Spinal cord (tissue), 10 donors: ENCODE measurements around the gene SEC61B. TPM values are rescaled to one million over a fixed set of nuclear protein-coding genes. Genes with fewer than 3 reads are reported as not detected.
A peak's percentile ranks its signal among the peaks of the same experiment; 100 is the strongest.

ENCODE experiments used
- DNase-seq, 6 donors: peaks; one replicate each; pipeline versions ENCODE4 v3.0.0 to v3.0.0-alpha.2; 2013 to 2015; ENCODE audit warnings: low spot score in 6 of 6, low read depth in 4 of 6
- H3K27ac ChIP-seq: one replicate; pipeline ENCODE4 v1.5.1; 2013; ENCODE audit warnings: low read depth, low read length, control low read depth
- H3K27me3 ChIP-seq: one replicate; pipeline ENCODE4 v1.6.1; 2013; ENCODE audit warnings: low read length; ENCODE audit not compliant: control insufficient read depth, insufficient read depth
- H3K36me3 ChIP-seq: one replicate; pipeline ENCODE4 v1.6.1; 2013; ENCODE audit warnings: low read length; ENCODE audit not compliant: control insufficient read depth, insufficient read depth
- H3K4me1 ChIP-seq: one replicate; pipeline ENCODE4 v1.6.1; 2013; ENCODE audit warnings: low read length; ENCODE audit not compliant: control insufficient read depth, insufficient read depth
- H3K4me3 ChIP-seq: one replicate; pipeline ENCODE4 v1.5.1; 2013; ENCODE audit warnings: low read depth, low read length, control low read depth
- H3K9me3 ChIP-seq: one replicate; pipeline ENCODE4 v1.6.1; 2013; ENCODE audit warnings: low read length; ENCODE audit not compliant: control insufficient read depth, insufficient read depth
- WGBS: methylation state at CpG from one replicate; pipeline ENCODE4 v1.1.5; 2013; ENCODE audit warnings: missing lambda C conversion rate; ENCODE audit not compliant: insufficient coverage; 5-methylcytosine and 5-hydroxymethylcytosine counted together
- polyA plus RNA-seq, 2 donors: library from polyadenylated mRNA; unstranded; fragments of 120-200 nt; gene quantifications; one replicate each; pipeline ENCODE4 v1.2.1, GENCODE V29; 2013; ENCODE audit not compliant: insufficient read length in 2 of 2
- total RNA-seq, 2 donors: library from RNA; depleted of rRNA in 1 of 2; stranded (reverse); fragments of 120-200 nt in 1 of 2; fragments of >200 nt in 1 of 2; gene quantifications; one replicate each; pipeline versions ENCODE4 v1.2.3 to v1.2.4, GENCODE V29; 2013 to 2014
- donor health status: healthy.

The SEC61B gene
- total and polyA plus RNA-seq, 4 donors = 39.6 to 168 (median 129) TPM

DNA sequence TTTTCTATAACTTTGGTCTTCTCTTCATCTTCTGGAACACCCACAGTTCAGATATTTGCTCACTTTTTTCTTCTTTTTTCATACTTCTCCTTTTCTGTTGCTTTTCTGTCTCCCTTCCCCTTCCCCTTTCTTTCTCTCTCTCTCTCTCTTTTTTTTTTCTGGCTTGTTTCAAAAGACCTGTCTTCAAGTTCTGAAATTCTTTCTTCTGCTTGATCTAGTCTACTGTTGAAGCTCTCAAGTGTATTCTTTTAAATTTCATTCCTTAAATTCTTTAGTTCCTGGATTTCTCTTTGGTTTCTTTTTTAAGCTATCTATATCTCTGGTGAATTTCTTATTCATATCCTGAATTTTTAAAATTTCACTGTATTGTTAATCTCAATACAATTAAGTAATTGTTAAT is 11.5 kb upstream of the SEC61B start:
- H3K9me3 ChIP-seq = peaks cover 3% of the 10 kb centered on the region
- DNase-seq = no peak
- H3K27ac ChIP-seq = no peak overlapping the region
- no peaks in the 10 kb centered on the region for H3K4me1 ChIP-seq
- peaks cover 4% of the 10 kb centered on the region for H3K36me3 ChIP-seq
- H3K27me3 ChIP-seq = no peaks in the 10 kb centered on the region
- H3K4me3 ChIP-seq = no peak overlapping the region

DNA sequence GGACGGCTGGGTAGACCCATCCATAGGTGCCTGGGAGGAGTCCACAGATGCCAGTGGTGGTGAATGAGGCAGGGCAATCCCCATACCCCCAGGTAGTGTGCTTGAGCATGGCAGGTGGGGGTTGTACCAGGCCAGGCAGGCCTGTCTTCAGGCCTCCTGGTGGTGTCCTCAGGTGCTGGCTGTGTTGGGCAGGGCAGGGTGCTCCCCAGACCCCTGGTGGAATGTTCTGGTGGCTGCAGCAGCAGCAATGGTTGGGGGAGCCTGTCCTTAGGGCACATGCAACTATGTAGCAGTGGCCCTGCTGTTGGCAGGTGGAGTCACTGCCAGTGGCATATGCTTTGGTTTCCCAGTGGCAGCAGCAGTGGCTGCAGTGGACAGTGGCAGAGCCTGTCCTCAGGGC is 10.3 kb upstream of the SEC61B start:
- WGBS = 90% methylated on average over 1 of the region's 1 CpG
- H3K4me1 ChIP-seq = no peaks in the 10 kb centered on the region
- no peaks in the 10 kb centered on the region for H3K27me3 ChIP-seq
- peaks cover 3% of the 10 kb centered on the region for H3K9me3 ChIP-seq
- H3K36me3 ChIP-seq = peaks cover 4% of the 10 kb centered on the region
- no peak overlapping the region for H3K4me3 ChIP-seq
- no peak for DNase-seq
- no peak overlapping the region for H3K27ac ChIP-seq

DNA sequence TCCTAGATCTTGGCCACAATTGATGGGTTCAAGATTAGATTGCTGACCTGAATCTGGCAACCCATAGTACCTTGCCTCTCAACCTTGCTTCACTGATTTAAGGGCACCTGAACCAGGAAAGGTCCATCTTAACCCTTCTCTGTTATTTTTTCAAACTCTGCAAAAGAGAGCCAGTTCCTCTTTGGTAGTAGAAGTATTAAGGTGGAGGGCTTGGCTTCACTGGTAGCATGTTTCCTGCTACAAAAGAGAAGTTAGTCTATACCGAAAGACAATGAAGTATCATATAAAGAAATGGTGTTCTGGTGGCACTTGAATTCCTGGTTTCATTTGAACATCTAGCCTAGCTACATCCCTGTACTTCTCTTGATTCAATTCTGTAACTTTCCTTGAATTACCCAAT is 8.9 kb upstream of the SEC61B start:
- Histone ChIP-seq H3K27me3 (no peaks in the 10 kb centered on the region), H3K9me3 (peaks cover 3% of the 10 kb centered on the region), H3K36me3 (peaks cover 7% of the 10 kb centered on the region), H3K4me1 (no peaks in the 10 kb centered on the region), H3K27ac (no peak overlapping the region), H3K4me3 (no peak overlapping the region)
- WGBS = no CpG with 5 or more reads among the region's 1 CpG
- no peak for DNase-seq

DNA sequence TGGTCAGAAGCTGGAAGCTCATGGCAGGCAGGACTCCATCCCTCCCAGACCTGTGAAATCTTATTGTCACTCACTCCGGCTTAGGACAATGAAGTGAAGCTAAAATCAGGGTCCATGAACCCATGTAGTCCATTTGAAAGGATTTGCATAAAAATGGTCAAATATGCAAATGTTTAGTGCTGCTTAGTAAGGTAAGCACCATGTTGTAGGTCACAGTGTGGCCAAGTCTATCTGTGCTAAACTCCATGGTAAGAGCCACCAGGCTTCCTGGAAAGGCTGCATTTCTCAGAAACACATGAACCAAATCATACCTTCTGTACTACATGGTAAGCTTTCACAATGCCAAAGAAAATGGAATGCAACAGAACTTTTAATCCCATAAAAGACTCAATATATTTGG is 6.0 kb upstream of the SEC61B start:
- Histone ChIP-seq H3K4me3 (no peak overlapping the region), H3K9me3 (peaks cover 3% of the 10 kb centered on the region), H3K27me3 (no peaks in the 10 kb centered on the region), H3K4me1 (peaks cover 6% of the 10 kb centered on the region), H3K27ac (no peak overlapping the region), H3K36me3 (peaks cover 7% of the 10 kb centered on the region)
- WGBS = 100% methylated on average over 1 of the region's 1 CpG
- DNase-seq = no peak

DNA sequence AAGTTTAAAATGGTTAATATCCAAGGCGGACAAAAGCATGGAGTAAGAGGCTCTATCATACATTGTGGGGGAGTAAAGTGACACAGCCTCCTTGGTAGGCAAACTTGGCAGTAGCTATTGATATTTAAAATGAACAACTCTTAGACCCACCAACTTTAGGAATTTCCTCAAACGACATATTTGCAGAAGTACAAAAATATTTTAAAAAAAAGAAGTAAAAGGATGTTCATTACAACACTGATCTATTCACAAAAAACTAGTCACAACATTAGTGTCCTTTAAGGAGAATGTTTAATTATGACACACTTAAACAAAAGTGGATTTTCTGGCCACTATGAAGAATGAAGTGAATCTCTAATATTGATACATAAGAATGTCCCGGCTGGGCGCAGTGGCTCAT is 2.1 kb upstream of the SEC61B start:
- peaks cover 11% of the 10 kb centered on the region for H3K4me1 ChIP-seq
- H3K27ac ChIP-seq = no peak overlapping the region
- H3K36me3 ChIP-seq = peaks cover 3% of the 10 kb centered on the region
- no peaks in the 10 kb centered on the region for H3K9me3 ChIP-seq
- no CpG with 5 or more reads among the region's 4 CpGs for WGBS
- no peak overlapping the region for H3K4me3 ChIP-seq
- no peaks in the 10 kb centered on the region for H3K27me3 ChIP-seq
- no peak for DNase-seq

DNA sequence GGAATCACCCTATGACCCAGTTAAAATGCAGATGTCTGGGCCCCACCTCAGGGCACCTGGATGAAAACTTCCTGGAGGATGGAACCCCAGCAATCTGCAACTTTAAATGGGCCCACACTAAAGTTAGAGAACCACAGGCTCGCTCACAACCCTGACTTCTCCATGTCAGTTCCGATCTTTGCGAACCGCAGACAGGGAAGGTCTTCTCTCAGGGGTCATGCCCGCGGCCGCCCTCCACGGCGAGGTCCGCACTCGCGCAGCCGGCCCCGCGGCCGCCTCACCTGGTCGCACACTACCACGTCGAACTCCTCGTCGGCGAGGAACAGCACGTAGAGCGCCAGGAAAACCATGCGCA is 839 bp upstream of the SEC61B start:
- peaks cover 11% of the 10 kb centered on the region for H3K4me1 ChIP-seq
- H3K36me3 ChIP-seq = peaks cover 3% of the 10 kb centered on the region
- no peaks in the 10 kb centered on the region for H3K27me3 ChIP-seq
- no peaks in the 10 kb centered on the region for H3K9me3 ChIP-seq
- peak overlapping the region; percentile 98 for H3K27ac ChIP-seq
- peak overlapping the region; percentile 88 for H3K4me3 ChIP-seq
- 0% methylated on average over 25 of the region's 25 CpGs for WGBS
- DNase-seq = no peak

DNA sequence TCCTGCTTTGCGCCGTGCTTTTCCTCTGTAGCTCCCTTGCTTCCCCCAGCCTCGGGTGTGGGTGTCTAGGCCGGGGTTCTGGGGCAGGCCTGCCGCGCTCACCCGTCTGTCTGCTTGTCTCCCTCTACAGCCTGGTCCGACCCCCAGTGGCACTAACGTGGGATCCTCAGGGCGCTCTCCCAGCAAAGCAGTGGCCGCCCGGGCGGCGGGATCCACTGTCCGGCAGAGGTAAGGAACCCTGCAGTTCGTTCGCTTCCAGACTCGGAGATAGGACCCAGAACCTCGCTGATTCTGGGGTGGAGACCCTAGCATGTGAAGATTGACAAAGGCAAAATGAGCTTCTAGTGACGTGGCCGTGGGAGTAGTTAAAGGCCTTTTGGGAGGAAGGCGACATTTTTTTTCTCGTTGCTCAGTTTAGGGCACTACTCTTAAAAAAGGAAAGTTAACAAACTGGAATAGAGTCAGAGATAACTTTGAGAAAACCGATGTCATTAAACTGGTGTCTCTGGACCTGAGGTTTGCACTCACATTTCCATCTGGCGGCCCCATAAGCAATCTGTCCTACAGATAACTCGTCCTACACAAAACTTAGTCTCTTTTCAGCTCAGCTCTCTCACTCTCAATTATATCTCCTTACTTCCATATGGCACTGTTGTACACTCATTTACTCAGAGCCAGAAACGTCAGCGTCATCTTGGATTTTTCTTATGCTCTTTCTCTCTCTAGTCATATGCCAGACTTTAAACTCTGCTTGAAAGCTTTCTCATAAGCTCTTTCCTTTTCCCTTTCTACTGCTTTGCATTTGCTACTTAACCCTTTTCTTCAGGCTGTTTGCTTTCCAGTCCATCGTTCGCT is 561 bp downstream of the SEC61B start:
- Histone ChIP-seq H3K4me3 (peak overlapping the region; percentile 88), H3K36me3 (peaks cover 4% of the 10 kb centered on the region), H3K4me1 (peaks cover 11% of the 10 kb centered on the region), H3K27me3 (no peaks in the 10 kb centered on the region), H3K9me3 (no peaks in the 10 kb centered on the region), H3K27ac (peak overlapping the region; percentile 98)
- peak in 2 of 6 donors; percentile 7 to 82 for DNase-seq
- WGBS = 10% methylated on average over 30 of the region's 30 CpGs

DNA sequence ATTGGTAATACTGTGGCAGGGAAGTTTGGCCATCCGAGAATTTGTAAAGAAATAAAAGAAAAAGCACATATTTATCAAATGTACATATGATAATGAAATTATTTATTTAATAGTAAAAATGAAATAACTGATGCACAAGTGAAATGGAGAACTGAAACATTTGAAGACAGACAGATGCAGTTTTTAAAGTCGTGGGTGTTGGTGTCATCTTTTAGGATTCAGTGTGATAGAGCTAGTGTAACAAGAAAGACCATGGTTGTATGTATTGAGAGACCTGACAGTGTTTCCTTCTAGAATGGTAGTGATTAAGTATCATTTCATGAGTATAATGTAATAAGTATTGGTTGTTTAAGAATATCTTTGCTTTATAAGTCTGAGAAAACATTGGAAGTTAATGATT is 2.4 kb downstream of the SEC61B start:
- Histone ChIP-seq H3K27ac (no peak overlapping the region), H3K9me3 (no peaks in the 10 kb centered on the region), H3K36me3 (peaks cover 5% of the 10 kb centered on the region), H3K4me1 (peaks cover 11% of the 10 kb centered on the region), H3K4me3 (no peak overlapping the region), H3K27me3 (no peaks in the 10 kb centered on the region)
- whole genome bisulfite sequencing = 92% methylated on average over 1 of the region's 2 CpGs
- no peak for DNase-seq

DNA sequence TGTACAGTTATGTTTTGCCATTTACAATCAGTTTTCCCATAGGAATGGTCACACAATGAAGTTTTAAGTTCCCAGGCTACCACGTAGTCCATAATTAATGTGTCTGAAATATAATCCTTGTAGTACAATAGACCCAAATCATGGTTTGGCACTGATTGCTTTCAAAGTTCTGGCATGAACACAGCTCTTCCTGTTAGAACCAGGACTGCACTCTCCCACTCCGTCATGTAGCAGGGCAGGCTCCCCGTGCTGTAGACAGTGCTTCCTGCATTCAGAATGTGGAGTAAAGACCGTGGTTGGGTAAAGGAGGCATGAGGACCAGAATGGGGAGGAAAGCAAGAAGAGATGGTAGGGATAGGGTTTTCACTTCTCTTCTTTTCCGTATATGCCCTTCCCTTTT is 4.0 kb downstream of the SEC61B start:
- no peaks in the 10 kb centered on the region for H3K9me3 ChIP-seq
- H3K4me1 ChIP-seq = peaks cover 5% of the 10 kb centered on the region
- H3K4me3 ChIP-seq = no peak overlapping the region
- H3K27me3 ChIP-seq = no peaks in the 10 kb centered on the region
- DNase-seq = no peak
- no peak overlapping the region for H3K27ac ChIP-seq
- no CpG with 5 or more reads among the region's 5 CpGs for WGBS
- H3K36me3 ChIP-seq = peaks cover 5% of the 10 kb centered on the region

DNA sequence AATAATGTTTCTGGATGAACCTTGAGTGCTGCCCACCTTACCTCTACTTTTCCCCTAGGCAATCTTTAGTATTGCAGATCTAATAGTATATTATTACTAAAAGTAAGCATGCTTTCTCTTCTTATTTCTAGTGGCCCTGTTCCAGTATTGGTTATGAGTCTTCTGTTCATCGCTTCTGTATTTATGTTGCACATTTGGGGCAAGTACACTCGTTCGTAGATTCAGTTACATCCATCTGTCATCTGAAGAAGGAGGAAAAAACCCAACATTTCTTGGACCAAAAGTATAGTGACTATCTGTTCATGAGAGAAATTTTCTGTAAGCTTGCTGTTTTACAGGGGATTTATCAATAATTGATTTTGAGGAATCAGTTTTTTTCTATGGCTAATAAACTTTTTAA is 8.1 kb downstream of the SEC61B start:
- peak in 1 of 6 donors; percentile 59 for DNase-seq
- Histone ChIP-seq H3K9me3 (no peaks in the 10 kb centered on the region), H3K4me3 (no peak overlapping the region), H3K27me3 (no peaks in the 10 kb centered on the region), H3K27ac (no peak overlapping the region), H3K4me1 (no peaks in the 10 kb centered on the region), H3K36me3 (peaks cover 9% of the 10 kb centered on the region)
- no CpG with 5 or more reads among the region's 3 CpGs for WGBS
